ENCODE measurements around the gene CDON. TPM values are rescaled to one million over a fixed set of nuclear protein-coding genes. Genes with fewer than 3 reads are reported as not detected.

CDON gene
- total RNA-seq, 1 experiment from 2014 or later = 0.91 TPM

GRCh38 chr11:126006068-126006467 is 56.6 kb downstream of the CDON start:
- Mint-ChIP-seq H3K9me3 (ENCODE audit: unreplicated experiment) (no peaks in the 10 kb centered on the region), H3K27me3 (ENCODE audit: insufficient read depth, unreplicated experiment) (no peaks in the 10 kb centered on the region), H3K4me1 (ENCODE audit: insufficient read depth, unreplicated experiment) (peaks cover 13% of the 10 kb centered on the region), H3K4me3 (ENCODE audit: unreplicated experiment) (no peak overlapping the region), H3K36me3 (ENCODE audit: insufficient read depth, unreplicated experiment) (peaks cover 10% of the 10 kb centered on the region), H3K27ac (ENCODE audit: low read depth, unreplicated experiment) (no peak overlapping the region)
- intact Hi-C loops (cut with micrococcal nuclease) = no loop called here
- BruUV-seq (replicated peaks) = no TSS peak
- ChIA-PET POLR2A (no interaction called here), CTCF (interaction anchor here (0.6 to 1.3 kb wide), 5 partner anchors 52 to 1397 kb away, joined by 3 to 4 read pairs (median 3); no protein-coding TSS in a partner anchor)
- TF ChIP-seq CTCF (IDR thresholded peaks at IDR 0.05; ENCODE audit: unreplicated experiment) = no peak
- DNase-seq (ENCODE audit: unreplicated experiment) = no peak

GRCh38 chr11:126002181-126002580 is 60.5 kb downstream of the CDON start:
- H3K36me3 Mint-ChIP-seq (ENCODE audit: insufficient read depth, unreplicated experiment) = peaks cover 10% of the 10 kb centered on the region
- peaks cover 5% of the 10 kb centered on the region for H3K4me1 Mint-ChIP-seq (ENCODE audit: insufficient read depth, unreplicated experiment)
- intact Hi-C loops (cut with micrococcal nuclease) = no loop called here
- H3K4me3 Mint-ChIP-seq (ENCODE audit: unreplicated experiment) = no peak overlapping the region
- H3K27ac Mint-ChIP-seq (ENCODE audit: low read depth, unreplicated experiment) = no peak overlapping the region
- TF ChIP-seq CTCF (IDR thresholded peaks at IDR 0.05; ENCODE audit: unreplicated experiment) = no peak
- no TSS peak for BruUV-seq (replicated peaks)
- ChIA-PET POLR2A (no interaction called here), CTCF (interaction anchor here (1.1 kb wide), 1 partner anchor 8 kb away, joined by 3 read pairs; no protein-coding TSS in a partner anchor)
- no peaks in the 10 kb centered on the region for H3K27me3 Mint-ChIP-seq (ENCODE audit: insufficient read depth, unreplicated experiment)
- DNase-seq (ENCODE audit: unreplicated experiment) = no peak
- H3K9me3 Mint-ChIP-seq (ENCODE audit: unreplicated experiment) = no peaks in the 10 kb centered on the region

GRCh38 chr11:125999234-125999880 is 63.3 kb downstream of the CDON start:
- H3K4me1 Mint-ChIP-seq (ENCODE audit: insufficient read depth, unreplicated experiment) = peaks cover 6% of the 10 kb centered on the region
- CTCF ChIA-PET = no interaction called here
- POLR2A ChIA-PET = no interaction called here
- H3K27ac Mint-ChIP-seq (ENCODE audit: low read depth, unreplicated experiment) = no peak overlapping the region
- H3K36me3 Mint-ChIP-seq (ENCODE audit: insufficient read depth, unreplicated experiment) = peaks cover 6% of the 10 kb centered on the region
- H3K27me3 Mint-ChIP-seq (ENCODE audit: insufficient read depth, unreplicated experiment) = no peaks in the 10 kb centered on the region
- no TSS peak for BruUV-seq (replicated peaks)
- H3K9me3 Mint-ChIP-seq (ENCODE audit: unreplicated experiment) = no peaks in the 10 kb centered on the region
- DNase-seq (ENCODE audit: unreplicated experiment) = no peak
- intact Hi-C loops (cut with micrococcal nuclease) = no loop called here
- TF ChIP-seq CTCF (IDR thresholded peaks at IDR 0.05; ENCODE audit: unreplicated experiment) = no peak
- H3K4me3 Mint-ChIP-seq (ENCODE audit: unreplicated experiment) = no peak overlapping the region

GRCh38 chr11:125998267-125998666 is 64.4 kb downstream of the CDON start:
- Mint-ChIP-seq H3K27me3 (ENCODE audit: insufficient read depth, unreplicated experiment) (no peaks in the 10 kb centered on the region), H3K36me3 (ENCODE audit: insufficient read depth, unreplicated experiment) (no peaks in the 10 kb centered on the region), H3K4me1 (ENCODE audit: insufficient read depth, unreplicated experiment) (peaks cover 6% of the 10 kb centered on the region), H3K9me3 (ENCODE audit: unreplicated experiment) (no peaks in the 10 kb centered on the region), H3K4me3 (ENCODE audit: unreplicated experiment) (no peak overlapping the region), H3K27ac (ENCODE audit: low read depth, unreplicated experiment) (no peak overlapping the region)
- ChIA-PET POLR2A (interaction anchor here (0.6 kb wide), 1 partner anchor 789 kb away, joined by 3 read pairs; no protein-coding TSS in a partner anchor), CTCF (no interaction called here)
- no peak for DNase-seq (ENCODE audit: unreplicated experiment)
- intact Hi-C loops (cut with micrococcal nuclease) = no loop called here
- TF ChIP-seq CTCF (IDR thresholded peaks at IDR 0.05; ENCODE audit: unreplicated experiment) = no peak
- no TSS peak for BruUV-seq (replicated peaks)

All from MCF 10A (cell line).